Nephron progenitor cell (in vitro differentiated cells): ENCODE measurements around the gene PPP1CB.
A peak's percentile ranks its signal among the peaks of the same experiment; 100 is the strongest.

Source experiments
- DNase-seq: peaks from one replicate; pipeline ENCODE4 v3.0.0; 2021
- H3K27ac Mint-ChIP-seq: 2 replicates; pipeline ENCODE4 v1.8.0; 2021; ENCODE audit warnings: mild to moderate bottlenecking, moderate library complexity, mixed read lengths
- H3K27me3 Mint-ChIP-seq: 2 replicates; pipeline ENCODE4 v1.8.0; 2021; ENCODE audit warnings: mild to moderate bottlenecking, low read depth, mixed read lengths; ENCODE audit not compliant: poor library complexity
- H3K36me3 Mint-ChIP-seq: 2 replicates; pipeline ENCODE4 v1.8.0; 2021; ENCODE audit warnings: low read depth, mixed read lengths
- H3K4me1 Mint-ChIP-seq: 2 replicates; pipeline ENCODE4 v1.8.0; 2021; ENCODE audit warnings: mixed read lengths
- H3K4me3 Mint-ChIP-seq: 2 replicates; pipeline ENCODE4 v1.8.0; 2021; ENCODE audit warnings: mild to moderate bottlenecking, moderate library complexity, mixed read lengths
- H3K9me3 Mint-ChIP-seq: 2 replicates; pipeline ENCODE4 v1.8.0; 2021; ENCODE audit warnings: mild to moderate bottlenecking, moderate library complexity, mixed read lengths
- TF ChIP-seq, protein P1 (sequence below): fragments of 200-600 bp; sonication (generic); IDR thresholded peaks from 2 replicates; pipeline ENCODE4 v1.5.0; 2021; ENCODE audit warnings: antibody characterized with exemption

Gene PPP1CB

DNA sequence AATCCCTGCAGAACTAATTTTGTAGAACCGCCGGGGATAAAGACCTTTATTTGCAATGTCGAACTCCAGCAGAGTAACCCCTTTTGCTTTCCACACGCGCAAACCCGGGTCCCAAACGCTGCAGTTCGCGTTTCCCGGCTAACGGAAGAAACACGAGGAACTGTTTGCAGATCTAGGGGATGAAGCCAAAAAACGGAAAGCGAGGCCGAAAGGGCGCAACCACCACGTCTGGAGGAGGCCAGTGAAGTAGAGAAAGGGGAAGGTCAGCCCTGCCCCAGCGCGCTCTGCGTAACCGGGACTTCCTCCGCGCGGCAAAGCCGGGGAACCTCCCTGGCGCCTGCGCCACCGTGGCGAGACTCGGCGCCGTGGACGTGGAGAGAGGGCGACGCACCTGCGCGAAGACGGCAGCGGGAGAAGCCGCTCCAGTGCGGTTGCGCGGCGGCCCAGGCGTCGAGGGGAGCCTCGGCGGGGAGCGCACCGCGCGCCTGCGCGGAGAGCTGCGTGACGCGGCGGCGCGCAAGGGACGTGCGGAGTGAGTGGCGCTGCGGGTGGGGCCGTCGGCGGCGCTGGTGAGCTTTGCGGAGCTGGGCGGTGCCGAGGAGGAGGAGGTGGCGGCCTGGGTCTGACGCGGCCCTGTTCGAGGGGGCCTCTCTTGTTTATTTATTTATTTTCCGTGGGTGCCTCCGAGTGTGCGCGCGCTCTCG is at the start of gene PPP1CB:
Gene PPP1CB (plus strand): TSS at position 579 of the 704 bp plus-strand sequence. CDS start 295 bp downstream, outside the sequence.
- Mint-ChIP-seq H3K4me3 (peak within 1 kb of the TSS; percentile 95), H3K27ac (peak within 1 kb of the TSS; percentile 99), H3K4me1 (peaks cover 51% of the 10 kb centered on the region), H3K9me3 (no peaks in the 10 kb centered on the region), H3K27me3 (no peaks in the 10 kb centered on the region), H3K36me3 (no peaks in the 10 kb centered on the region)
- TF ChIP-seq, protein P1, sequence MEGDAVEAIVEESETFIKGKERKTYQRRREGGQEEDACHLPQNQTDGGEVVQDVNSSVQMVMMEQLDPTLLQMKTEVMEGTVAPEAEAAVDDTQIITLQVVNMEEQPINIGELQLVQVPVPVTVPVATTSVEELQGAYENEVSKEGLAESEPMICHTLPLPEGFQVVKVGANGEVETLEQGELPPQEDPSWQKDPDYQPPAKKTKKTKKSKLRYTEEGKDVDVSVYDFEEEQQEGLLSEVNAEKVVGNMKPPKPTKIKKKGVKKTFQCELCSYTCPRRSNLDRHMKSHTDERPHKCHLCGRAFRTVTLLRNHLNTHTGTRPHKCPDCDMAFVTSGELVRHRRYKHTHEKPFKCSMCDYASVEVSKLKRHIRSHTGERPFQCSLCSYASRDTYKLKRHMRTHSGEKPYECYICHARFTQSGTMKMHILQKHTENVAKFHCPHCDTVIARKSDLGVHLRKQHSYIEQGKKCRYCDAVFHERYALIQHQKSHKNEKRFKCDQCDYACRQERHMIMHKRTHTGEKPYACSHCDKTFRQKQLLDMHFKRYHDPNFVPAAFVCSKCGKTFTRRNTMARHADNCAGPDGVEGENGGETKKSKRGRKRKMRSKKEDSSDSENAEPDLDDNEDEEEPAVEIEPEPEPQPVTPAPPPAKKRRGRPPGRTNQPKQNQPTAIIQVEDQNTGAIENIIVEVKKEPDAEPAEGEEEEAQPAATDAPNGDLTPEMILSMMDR: no peak
- peak; percentile 93 for DNase-seq

DNA sequence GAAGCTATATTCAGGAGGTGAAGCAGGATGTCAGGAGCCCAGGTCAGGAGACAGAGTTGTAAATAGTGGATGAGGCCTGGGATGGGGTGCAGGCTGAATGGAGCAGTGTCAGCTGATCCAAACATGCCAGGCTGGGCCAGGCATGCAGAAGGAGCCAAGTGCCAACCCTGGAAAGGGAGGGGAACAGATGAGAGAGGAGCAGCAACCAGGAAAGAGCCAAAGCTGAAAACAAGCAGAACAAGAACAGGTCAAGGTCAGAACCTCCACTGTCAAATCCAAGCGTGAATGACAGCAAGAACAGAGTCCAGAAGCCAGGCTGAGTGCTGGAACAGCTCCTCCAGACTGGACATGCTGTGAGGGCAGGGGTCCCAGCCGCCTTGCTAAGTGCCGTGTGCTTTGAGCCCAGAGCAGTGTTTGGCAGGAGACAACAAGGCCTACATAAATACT is 49.2 kb upstream of the PPP1CB start:
- Mint-ChIP-seq H3K27me3 (peaks cover 10% of the 10 kb centered on the region), H3K9me3 (peaks cover 29% of the 10 kb centered on the region), H3K4me3 (no peak overlapping the region), H3K27ac (peak overlapping the region; percentile 46), H3K36me3 (peaks cover 5% of the 10 kb centered on the region), H3K4me1 (peaks cover 17% of the 10 kb centered on the region)
- TF ChIP-seq, protein P1: no peak
- DNase-seq: no peak

DNA sequence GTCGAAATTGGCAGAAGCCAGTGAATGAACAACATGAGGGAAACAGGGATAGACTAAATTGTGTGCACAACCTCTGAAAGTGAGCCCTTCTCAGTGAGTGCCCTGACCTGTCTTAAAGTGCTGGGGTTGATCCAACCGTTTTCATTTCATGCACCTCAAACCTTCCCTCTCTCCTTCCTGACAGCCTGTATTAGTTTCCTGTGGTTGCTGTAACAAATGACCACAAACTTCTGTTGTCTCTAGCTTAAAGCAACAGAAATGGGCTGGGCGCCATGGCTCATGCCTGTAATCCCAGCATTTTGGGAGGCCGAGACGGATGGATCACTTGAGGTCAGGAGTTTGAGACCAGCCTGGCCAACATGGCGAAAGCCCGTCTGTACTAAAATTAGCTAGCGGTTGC is 48.8 kb upstream of the PPP1CB start:
- DNase-seq: no peak
- TF ChIP-seq, protein P1: no peak
- peaks cover 29% of the 10 kb centered on the region for H3K9me3 Mint-ChIP-seq
- H3K4me3 Mint-ChIP-seq: no peak overlapping the region
- H3K27me3 Mint-ChIP-seq: peaks cover 6% of the 10 kb centered on the region
- H3K27ac Mint-ChIP-seq: no peak overlapping the region
- H3K36me3 Mint-ChIP-seq: peaks cover 5% of the 10 kb centered on the region
- H3K4me1 Mint-ChIP-seq: peaks cover 16% of the 10 kb centered on the region

DNA sequence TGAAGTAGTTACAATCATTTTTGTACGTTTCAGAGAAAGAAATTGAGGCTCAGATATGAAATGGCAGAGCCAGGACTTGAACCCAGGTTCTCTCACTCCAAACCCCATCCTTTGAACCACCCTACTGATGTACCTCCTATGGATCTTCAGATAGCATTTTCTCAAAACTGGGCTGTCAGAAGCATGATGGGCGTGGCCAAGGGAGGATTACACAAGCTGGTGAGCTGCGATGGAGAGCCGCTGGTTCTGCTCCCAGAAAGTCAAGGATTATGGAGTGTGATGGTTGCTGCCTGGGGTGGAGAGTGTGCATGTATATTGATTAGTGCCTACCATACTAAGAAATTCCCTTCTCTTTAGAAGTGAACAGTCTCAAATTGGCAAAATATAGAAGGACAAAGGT is 47.0 kb upstream of the PPP1CB start:
- H3K27me3 Mint-ChIP-seq: peaks cover 6% of the 10 kb centered on the region
- DNase-seq: no peak
- peaks cover 34% of the 10 kb centered on the region for H3K4me1 Mint-ChIP-seq
- H3K4me3 Mint-ChIP-seq: no peak overlapping the region
- TF ChIP-seq, protein P1: no peak
- peaks cover 5% of the 10 kb centered on the region for H3K36me3 Mint-ChIP-seq
- peaks cover 29% of the 10 kb centered on the region for H3K9me3 Mint-ChIP-seq
- no peak overlapping the region for H3K27ac Mint-ChIP-seq

DNA sequence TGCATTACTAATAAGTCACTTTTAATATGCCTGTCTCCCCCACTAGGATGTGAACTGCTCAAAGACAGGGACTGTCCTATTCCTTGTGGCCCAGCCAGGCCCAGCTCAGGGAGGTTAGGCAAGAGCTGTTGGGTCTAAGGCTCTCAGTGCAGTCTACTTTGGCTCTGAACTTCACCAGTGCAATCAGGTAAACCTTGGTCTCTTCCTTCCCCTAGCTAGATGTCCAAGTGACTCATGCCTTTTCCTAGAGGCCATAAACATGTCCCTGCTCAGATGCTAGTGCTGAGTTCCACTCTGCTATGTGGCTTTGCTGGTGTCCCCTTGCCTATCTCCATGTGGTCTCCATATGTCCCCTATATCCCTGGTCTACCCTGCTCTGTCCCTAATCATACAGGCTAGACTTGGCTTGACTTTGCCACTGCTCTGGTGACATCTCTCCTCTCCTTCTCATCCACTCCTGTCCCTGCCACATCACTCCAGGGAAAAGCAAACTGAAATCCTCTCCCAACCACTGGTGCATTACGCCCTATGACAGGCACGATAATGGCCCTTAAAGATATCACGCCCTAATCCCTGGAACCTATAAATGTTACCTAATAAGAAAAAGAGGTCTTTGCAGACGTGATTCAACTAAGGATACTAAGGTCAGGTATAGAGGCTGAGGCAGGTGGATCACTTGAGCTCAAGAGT is 45.7 kb upstream of the PPP1CB start:
- no peak overlapping the region for H3K27ac Mint-ChIP-seq
- peaks cover 5% of the 10 kb centered on the region for H3K36me3 Mint-ChIP-seq
- peaks cover 11% of the 10 kb centered on the region for H3K27me3 Mint-ChIP-seq
- no peak for DNase-seq
- no peak overlapping the region for H3K4me3 Mint-ChIP-seq
- peaks cover 29% of the 10 kb centered on the region for H3K9me3 Mint-ChIP-seq
- H3K4me1 Mint-ChIP-seq: peaks cover 45% of the 10 kb centered on the region
- TF ChIP-seq, protein P1: no peak
